Activated CD4-positive, alpha-beta T cell treated with anti-CD3 and anti-CD28 coated beads, Interleukin-2, amount 10 ng/mL, durations not matched to agents 24 days and 14 days (primary cell): Measurements from ENCODE around the gene TMEM87B. TPM values are rescaled to one million over a fixed set of nuclear protein-coding genes. Genes with fewer than 3 reads are reported as not detected.
A peak's percentile ranks its signal among the peaks of the same experiment; 100 is the strongest.
"Not testable (repeated sequence)": the region's sequence is repeated elsewhere in the genome, so short reads cannot be mapped to it uniquely, and the experiment has no call there.

Source experiments
- DNase-seq: peaks from one replicate; pipeline ENCODE4 v3.0.0; 2022
- H3K27ac Mint-ChIP-seq: one replicate; pipeline ENCODE4 v1.8.0; 2022; ENCODE audit warnings: mild to moderate bottlenecking, mixed read lengths
- H3K27me3 Mint-ChIP-seq: one replicate; pipeline ENCODE4 v1.8.0; 2022; ENCODE audit warnings: mixed read lengths
- H3K36me3 Mint-ChIP-seq: one replicate; pipeline ENCODE4 v1.8.0; 2022; ENCODE audit warnings: low read depth, mild to moderate bottlenecking, mixed read lengths
- H3K4me1 Mint-ChIP-seq: one replicate; pipeline ENCODE4 v1.8.0; 2021; ENCODE audit warnings: mixed read lengths
- H3K4me3 Mint-ChIP-seq: one replicate; pipeline ENCODE4 v1.8.0; 2022; ENCODE audit warnings: mild to moderate bottlenecking, moderate library complexity, mixed read lengths
- H3K9me3 Mint-ChIP-seq: one replicate; pipeline ENCODE4 v1.8.0; 2021; ENCODE audit warnings: mixed read lengths
- intact Hi-C: fragments of 100-400 bp; cut with micrococcal nuclease; formaldehyde crosslinking; loops from one replicate; pipeline ENCODE4 v1.15.1; 2023
- total RNA-seq: library from RNA; stranded (reverse); gene quantifications from 2 replicates; pipeline ENCODE4 v1.2.3, GENCODE V29; 2022

TMEM87B gene
- total RNA-seq, 1 donor from 2014 or later, result 13.9 TPM

DNA sequence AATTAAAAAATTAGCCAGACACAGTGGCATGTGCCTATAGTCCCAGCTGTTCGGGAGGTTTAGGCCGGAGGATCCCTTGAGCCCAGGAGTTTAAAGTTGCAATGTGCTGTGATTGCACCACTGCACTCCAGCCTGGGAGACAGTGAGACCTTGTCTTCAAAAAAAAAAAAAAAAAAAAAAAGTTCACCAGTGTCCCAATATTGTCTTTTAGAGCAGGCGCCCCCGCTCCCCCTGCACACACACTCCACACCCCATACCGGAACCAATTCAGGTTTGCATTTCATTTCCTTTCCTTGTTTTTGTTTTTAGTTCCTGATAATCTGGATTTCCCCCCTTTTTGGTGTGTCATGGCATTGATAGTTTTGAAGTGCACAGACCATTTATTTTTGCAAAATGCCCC, 10.4 kb downstream of the TMEM87B start:
- H3K36me3 Mint-ChIP-seq, result peaks cover 77% of the 10 kb centered on the region
- peak overlapping the region; percentile 86 for H3K27ac Mint-ChIP-seq
- H3K4me3 Mint-ChIP-seq, result peak overlapping the region; percentile 56
- H3K4me1 Mint-ChIP-seq, result peaks cover 41% of the 10 kb centered on the region
- peaks cover 15% of the 10 kb centered on the region for H3K9me3 Mint-ChIP-seq
- intact Hi-C loops, result no loop called here
- H3K27me3 Mint-ChIP-seq, result no peaks in the 10 kb centered on the region
- no peak for DNase-seq

DNA sequence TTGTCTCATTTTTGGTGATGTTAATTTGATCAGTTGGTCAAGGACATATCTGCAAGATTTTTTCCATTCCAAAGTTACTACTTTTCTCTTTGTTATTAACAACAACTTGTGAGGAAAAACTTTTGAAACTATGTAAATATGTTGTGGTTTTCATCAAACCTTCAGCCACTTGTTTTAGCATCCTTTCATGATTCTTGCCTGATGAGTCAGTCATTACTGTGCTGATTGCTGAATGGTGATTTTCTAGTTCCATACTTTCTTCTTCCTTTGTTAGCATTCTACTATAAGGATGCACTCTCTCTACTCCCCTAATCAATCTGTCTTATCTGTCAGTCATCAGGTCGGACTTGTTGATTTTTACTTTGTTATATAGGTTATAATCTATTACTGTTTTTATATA, 10.9 kb downstream of the TMEM87B start:
- intact Hi-C loops, result loop anchor here (1.0 kb wide), 1 partner anchor 10 kb away; no protein-coding TSS in a partner anchor
- no peak for DNase-seq
- H3K4me3 Mint-ChIP-seq, result peak overlapping the region; percentile 56
- no peaks in the 10 kb centered on the region for H3K27me3 Mint-ChIP-seq
- H3K9me3 Mint-ChIP-seq, result peaks cover 15% of the 10 kb centered on the region
- H3K4me1 Mint-ChIP-seq, result peaks cover 41% of the 10 kb centered on the region
- peak overlapping the region; percentile 86 for H3K27ac Mint-ChIP-seq
- H3K36me3 Mint-ChIP-seq, result peaks cover 81% of the 10 kb centered on the region

DNA sequence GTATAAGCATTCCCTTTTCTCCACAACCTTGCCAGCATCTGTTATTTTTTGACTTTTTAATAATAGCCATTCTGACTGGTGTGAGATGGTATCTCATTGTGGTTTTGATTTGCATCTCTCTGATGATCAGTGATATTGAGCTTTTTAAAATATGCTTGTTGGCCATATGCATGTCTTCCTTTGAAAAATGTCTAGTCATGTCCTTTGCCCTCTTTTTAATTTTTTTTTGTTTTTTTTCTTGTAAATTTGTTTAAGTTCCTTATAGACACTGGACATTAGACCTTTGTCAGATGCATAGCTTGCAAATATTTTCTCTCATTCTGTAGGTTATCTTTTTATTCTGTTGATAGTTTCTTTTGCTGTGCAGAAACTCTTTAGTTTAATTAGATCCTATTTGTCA, 14.7 kb downstream of the TMEM87B start:
- H3K27ac Mint-ChIP-seq, intact Hi-C loops, H3K27me3 Mint-ChIP-seq, H3K4me3 Mint-ChIP-seq, DNase-seq: not testable (repeated sequence)
- H3K9me3 Mint-ChIP-seq, result peaks cover 27% of the 10 kb centered on the region
- H3K36me3 Mint-ChIP-seq, result peaks cover 86% of the 10 kb centered on the region
- peaks cover 28% of the 10 kb centered on the region for H3K4me1 Mint-ChIP-seq

DNA sequence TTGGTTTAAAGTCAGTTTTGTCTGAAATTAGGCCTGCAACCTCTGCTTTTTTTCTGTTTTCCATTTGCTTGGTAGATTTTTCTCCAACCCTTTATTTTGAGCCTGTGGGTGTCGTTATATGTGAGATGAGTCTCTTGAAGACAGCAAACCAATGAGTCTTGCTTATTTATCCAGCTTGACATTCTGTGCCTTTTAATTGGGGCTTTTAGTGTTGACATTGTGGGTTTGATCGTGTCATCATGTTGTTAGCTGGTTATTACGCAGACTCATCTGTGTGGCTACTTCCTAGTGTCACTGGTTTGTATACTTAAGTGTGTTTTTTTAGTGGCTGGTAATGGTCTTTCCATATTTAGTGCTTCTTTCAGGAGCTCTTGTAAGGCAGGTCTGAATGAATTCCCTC, 18.8 kb downstream of the TMEM87B start:
- DNase-seq, result no peak
- Mint-ChIP-seq H3K4me1 (peaks cover 23% of the 10 kb centered on the region), H3K27ac (peak overlapping the region; percentile 62), H3K4me3 (no peak overlapping the region), H3K9me3 (peaks cover 24% of the 10 kb centered on the region), H3K27me3 (no peaks in the 10 kb centered on the region), H3K36me3 (peaks cover 77% of the 10 kb centered on the region)
- intact Hi-C loops, result no loop called here

DNA sequence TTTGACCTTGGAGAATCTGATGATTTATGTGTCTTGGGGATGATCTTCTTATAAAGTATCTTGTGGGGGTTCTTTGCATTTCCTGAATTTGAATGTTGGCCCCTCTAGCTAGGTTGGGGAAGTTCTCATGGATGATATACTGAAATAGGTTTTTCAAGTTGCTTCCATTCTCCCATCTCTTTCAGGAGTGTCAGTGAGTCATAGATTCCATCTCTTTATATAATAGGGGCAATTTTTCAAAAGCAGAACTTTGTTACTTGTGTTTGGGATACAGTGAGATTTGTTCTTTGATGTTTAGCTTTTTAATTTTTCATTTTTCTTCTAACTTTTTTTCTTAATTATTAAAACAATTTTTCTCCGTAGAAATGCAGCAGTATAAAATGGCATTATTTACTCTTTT, 19.4 kb downstream of the TMEM87B start:
- Mint-ChIP-seq H3K9me3 (peaks cover 20% of the 10 kb centered on the region), H3K27me3 (no peaks in the 10 kb centered on the region), H3K4me1 (peaks cover 22% of the 10 kb centered on the region), H3K27ac (peak overlapping the region; percentile 4), H3K36me3 (peaks cover 75% of the 10 kb centered on the region), H3K4me3 (no peak overlapping the region)
- intact Hi-C loops, result no loop called here
- DNase-seq, result no peak

DNA sequence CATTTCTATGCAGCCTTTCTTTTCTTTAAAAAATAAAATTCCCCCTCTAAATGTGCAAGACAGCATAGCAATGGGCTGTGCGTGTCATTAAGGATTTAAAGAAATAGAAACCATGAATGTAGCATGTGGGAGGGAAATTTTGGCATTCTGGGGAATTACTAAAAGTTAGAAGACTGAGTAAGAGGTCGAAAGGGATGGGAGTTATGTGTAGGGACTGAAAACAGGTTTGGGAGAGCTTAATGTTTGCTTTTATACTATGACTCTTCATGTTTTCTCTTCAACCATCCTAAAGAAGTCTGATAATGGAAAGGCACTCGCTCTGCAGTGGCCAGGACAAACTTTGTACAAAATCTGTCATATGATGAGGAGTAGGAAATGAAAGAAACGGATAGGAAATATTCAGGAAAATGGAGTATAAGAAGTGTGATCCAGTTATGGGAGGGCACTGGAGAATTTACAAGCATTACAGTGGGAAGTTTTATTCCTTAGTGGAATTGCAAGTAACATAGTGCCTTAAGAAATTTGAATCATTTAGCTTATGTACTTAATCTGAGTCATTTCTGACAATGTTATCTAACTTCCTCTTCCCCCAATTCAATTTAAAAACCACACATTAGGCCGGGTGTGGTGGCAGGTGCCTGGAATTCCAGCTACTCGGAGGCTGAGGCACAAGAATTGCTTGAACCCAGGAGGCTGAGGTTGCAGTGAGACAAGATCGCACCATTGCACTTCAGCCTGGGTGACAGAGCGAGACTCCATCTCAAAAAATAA, 20.6 kb downstream of the TMEM87B start:
- Mint-ChIP-seq H3K4me1 (peaks cover 22% of the 10 kb centered on the region), H3K27me3 (no peaks in the 10 kb centered on the region), H3K9me3 (peaks cover 19% of the 10 kb centered on the region), H3K27ac (peak overlapping the region; percentile 47), H3K36me3 (peaks cover 68% of the 10 kb centered on the region), H3K4me3 (no peak overlapping the region)
- intact Hi-C loops, result no loop called here
- DNase-seq, result no peak

DNA sequence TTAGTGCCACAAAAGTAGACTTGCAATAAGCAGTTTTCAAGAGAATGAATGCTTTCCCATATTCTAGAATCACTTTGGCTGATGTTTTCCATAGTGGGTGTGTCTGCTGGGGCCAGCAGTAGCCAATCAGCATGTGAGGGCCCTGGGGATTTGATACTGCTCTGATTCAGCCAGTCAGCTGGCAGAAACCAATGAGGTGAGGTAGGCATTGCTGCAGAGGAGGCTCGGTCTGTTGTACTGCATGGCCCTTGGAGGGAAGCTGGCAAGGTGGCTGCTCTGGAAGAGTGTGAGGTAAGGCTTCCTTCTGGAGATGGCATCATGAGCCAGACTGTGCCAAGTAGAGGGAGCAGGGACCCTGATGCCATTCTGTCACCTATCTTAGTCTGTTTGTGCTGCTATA, 22.7 kb downstream of the TMEM87B start:
- H3K27ac Mint-ChIP-seq, result no peak overlapping the region
- H3K36me3 Mint-ChIP-seq, result peaks cover 63% of the 10 kb centered on the region
- peaks cover 11% of the 10 kb centered on the region for H3K9me3 Mint-ChIP-seq
- no peaks in the 10 kb centered on the region for H3K27me3 Mint-ChIP-seq
- no peak for DNase-seq
- intact Hi-C loops, result no loop called here
- peaks cover 22% of the 10 kb centered on the region for H3K4me1 Mint-ChIP-seq
- H3K4me3 Mint-ChIP-seq, result no peak overlapping the region

DNA sequence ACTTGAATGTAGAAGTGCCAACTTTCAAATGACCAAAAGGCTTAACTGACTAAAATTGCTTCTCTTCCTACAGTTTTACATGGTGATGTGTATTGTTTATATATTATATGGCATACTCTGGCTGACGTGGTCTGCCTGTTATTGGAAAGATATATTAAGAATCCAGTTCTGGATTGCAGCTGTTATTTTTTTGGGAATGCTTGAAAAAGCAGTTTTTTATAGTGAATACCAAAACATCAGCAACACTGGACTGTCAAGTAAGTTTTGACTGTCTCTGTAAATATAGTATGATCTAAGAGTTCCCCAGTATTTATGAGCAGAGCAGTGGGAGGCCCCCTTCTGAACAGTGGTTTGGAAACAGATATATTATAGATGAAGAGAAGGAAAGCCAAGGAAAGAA, 26.2 kb downstream of the TMEM87B start:
- Mint-ChIP-seq H3K27me3 (no peaks in the 10 kb centered on the region), H3K36me3 (peaks cover 60% of the 10 kb centered on the region), H3K27ac (no peak overlapping the region), H3K4me3 (no peak overlapping the region), H3K4me1 (peaks cover 4% of the 10 kb centered on the region), H3K9me3 (no peaks in the 10 kb centered on the region)
- DNase-seq, result no peak
- intact Hi-C loops, result no loop called here

DNA sequence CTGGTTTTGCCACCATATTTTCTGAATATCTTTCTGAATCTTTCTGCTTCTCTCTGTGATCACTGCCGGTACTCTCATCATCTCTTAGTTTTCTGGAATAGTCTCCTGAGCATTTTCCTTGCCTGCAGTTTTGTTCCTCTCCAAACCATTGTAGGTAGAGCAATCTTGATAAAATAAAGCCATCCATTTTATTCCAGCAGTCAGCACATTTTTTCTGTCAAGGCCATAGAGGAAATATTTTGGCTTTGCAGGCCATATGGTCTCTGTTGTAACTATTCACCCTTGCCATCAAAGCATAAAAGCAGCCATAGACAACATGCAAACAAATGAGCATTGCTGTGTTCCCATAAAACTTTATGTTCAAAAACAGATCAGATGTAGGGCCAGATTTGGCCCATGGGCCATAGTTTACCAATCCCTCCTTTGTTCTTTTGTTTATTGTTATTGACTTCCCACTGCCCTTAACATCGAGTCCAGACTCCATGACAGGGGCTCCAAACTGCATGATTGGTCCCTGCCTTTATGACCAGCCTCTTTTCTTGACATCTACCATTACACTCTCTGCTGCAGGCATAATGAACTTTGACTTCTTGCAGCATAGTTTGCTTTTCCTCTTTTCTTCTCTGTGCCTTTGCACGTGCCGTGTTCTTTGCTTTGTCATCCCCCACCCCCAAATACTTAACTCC, 29.8 kb downstream of the TMEM87B start:
- Mint-ChIP-seq H3K27ac (no peak overlapping the region), H3K4me1 (peaks cover 2% of the 10 kb centered on the region), H3K27me3 (no peaks in the 10 kb centered on the region), H3K36me3 (peaks cover 70% of the 10 kb centered on the region), H3K9me3 (no peaks in the 10 kb centered on the region), H3K4me3 (no peak overlapping the region)
- intact Hi-C loops, result no loop called here
- DNase-seq, result no peak

DNA sequence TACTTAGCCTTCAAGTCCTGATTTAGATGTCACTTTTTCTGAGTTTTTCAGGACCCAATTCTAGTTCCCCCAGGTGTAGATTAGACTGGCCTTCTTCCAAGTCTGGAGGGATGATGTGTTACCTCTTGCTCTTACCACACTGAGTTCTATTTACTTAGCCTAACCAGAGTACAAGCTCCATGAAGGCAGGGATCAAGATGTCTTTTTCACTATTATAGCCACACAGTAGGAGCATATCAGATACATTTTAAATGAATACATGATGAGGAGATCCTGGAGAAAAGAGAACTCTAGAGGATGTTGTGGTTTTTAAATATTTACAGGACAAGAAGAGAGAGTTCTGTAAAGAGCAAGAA, 30.3 kb downstream of the TMEM87B start:
- H3K4me3 Mint-ChIP-seq, result no peak overlapping the region
- intact Hi-C loops, result no loop called here
- no peaks in the 10 kb centered on the region for H3K9me3 Mint-ChIP-seq
- H3K27me3 Mint-ChIP-seq, result no peaks in the 10 kb centered on the region
- H3K36me3 Mint-ChIP-seq, result peaks cover 75% of the 10 kb centered on the region
- H3K4me1 Mint-ChIP-seq, result peaks cover 2% of the 10 kb centered on the region
- no peak overlapping the region for H3K27ac Mint-ChIP-seq
- DNase-seq, result no peak

DNA sequence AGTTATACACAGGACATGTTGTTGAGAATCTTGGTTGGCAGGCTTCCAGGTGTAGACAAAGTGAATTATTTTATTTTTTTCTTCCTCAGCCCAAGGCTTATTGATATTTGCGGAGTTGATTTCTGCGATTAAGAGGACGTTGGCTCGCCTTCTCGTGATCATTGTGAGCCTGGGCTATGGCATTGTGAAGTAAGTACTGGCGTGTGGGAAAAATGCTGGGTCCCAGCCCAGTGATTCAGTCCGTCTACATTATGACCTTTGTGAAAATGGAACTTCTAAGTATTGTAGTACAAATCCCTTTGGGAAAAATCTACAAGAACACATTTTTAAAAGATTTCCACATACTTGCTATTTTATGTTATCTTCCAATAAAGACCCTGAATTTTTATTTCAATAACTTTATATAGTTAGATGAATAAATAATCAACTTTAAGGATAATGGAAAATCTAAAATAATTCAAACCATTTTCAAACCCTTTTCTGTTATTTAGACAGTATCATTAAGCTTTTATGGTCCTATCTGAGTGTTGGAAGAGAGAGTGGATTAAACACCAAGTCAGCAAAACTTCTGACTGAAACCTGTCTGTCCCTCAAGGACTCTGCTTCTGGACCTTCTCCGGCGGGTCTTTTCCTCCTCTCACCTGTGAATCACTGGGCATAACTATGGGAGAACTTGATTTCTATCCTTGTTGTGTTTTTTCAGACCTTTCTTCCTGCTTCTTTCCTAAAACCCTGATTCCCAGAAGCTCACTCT, 31.0 kb downstream of the TMEM87B start:
- Mint-ChIP-seq H3K4me3 (no peak overlapping the region), H3K27me3 (no peaks in the 10 kb centered on the region), H3K27ac (no peak overlapping the region), H3K36me3 (peaks cover 76% of the 10 kb centered on the region), H3K4me1 (peaks cover 2% of the 10 kb centered on the region), H3K9me3 (no peaks in the 10 kb centered on the region)
- intact Hi-C loops, result no loop called here
- DNase-seq, result no peak

DNA sequence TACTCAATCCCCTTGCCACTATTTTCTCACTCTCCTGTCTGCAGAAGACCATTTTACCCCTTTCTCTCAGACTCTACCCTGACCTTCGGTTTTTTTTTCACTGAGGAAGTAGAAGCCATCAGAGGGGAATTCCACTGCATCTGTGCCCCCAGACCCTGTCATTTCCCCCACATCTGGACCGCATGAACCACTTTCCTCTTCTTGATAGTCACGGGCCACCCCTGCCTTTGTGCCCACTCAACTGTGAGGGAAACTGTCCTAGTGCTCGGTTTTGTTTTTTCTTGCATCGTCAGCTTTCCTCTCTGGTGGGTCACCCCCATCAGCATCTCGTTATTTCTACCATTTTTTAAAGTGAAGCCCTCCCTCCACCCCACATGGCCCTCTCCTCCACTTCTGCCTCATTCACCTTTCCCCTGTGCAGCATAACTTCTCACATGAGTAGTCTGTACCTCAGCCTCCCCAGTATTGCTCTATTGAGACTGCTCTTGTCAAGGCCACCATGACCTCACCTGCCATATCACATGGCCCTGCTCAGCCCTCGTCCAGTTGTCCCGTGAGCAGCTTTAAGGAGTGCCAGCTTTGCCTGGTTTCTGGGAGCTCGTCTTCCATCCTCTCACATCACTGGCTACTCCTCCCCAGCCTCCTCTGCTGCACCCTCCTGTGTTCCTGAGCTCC, 32.4 kb downstream of the TMEM87B start:
- no peak for DNase-seq

DNA sequence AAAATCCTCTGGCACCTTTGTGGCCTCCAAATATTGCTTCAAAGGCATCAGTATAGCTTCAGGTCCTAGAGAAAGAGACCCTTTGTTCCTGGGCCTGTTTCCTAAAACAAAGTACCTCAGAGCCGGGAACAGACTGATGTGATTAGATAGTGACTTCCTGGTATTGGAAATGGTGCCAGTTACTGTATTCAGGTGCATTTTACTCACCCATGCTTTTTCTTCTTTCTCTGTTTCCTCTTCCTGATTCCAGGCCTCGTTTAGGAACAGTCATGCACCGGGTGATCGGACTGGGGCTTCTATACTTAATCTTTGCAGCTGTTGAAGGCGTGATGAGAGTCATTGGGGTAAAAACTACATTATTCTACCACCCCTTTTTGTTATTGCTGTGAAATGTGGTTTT, 34.3 kb downstream of the TMEM87B start:
- Mint-ChIP-seq H3K27ac (no peak overlapping the region), H3K9me3 (no peaks in the 10 kb centered on the region)

More for the DNA sequence above, 32.4 kb downstream of the TMEM87B start:
- Mint-ChIP-seq H3K27me3 (no peaks in the 10 kb centered on the region), H3K4me3 (no peak overlapping the region), H3K4me1 (peaks cover 10% of the 10 kb centered on the region), H3K27ac (no peak overlapping the region), H3K9me3 (no peaks in the 10 kb centered on the region), H3K36me3 (peaks cover 74% of the 10 kb centered on the region)
- intact Hi-C loops, result no loop called here

More for the DNA sequence above, 34.3 kb downstream of the TMEM87B start:
- intact Hi-C loops, result no loop called here
- H3K4me3 Mint-ChIP-seq, result no peak overlapping the region
- no peak for DNase-seq
- H3K4me1 Mint-ChIP-seq, result peaks cover 15% of the 10 kb centered on the region
- peaks cover 70% of the 10 kb centered on the region for H3K36me3 Mint-ChIP-seq
- no peaks in the 10 kb centered on the region for H3K27me3 Mint-ChIP-seq
